Adipocyte (in vitro differentiated cells): ENCODE results near the gene SPSB4.

Experiments used
- DNase-seq: peaks from one replicate; pipeline ENCODE4 v3.0.0-alpha.2; 2015; ENCODE audit warnings: low read depth
- H3K27me3 ChIP-seq: replicated peaks from 2 replicates; pipeline ENCODE4 v1.7.0; 2013; ENCODE audit warnings: mild to moderate bottlenecking, low read length, moderate library complexity; ENCODE audit not compliant: control insufficient read depth, insufficient read depth
- H3K36me3 ChIP-seq: 2 replicates; pipeline ENCODE4 v1.7.0; 2013; ENCODE audit warnings: low read length, mild to moderate bottlenecking, moderate library complexity; ENCODE audit not compliant: control insufficient read depth, insufficient read depth, severe bottlenecking
- H3K4me1 ChIP-seq: 2 replicates; pipeline ENCODE4 v1.7.0; 2013; ENCODE audit warnings: mild to moderate bottlenecking, low read length, moderate library complexity; ENCODE audit not compliant: control insufficient read depth, insufficient read depth
- H3K4me3 ChIP-seq: 2 replicates; pipeline ENCODE4 v1.7.0; 2013; ENCODE audit warnings: mild to moderate bottlenecking, low read length, moderate library complexity
- H3K9ac ChIP-seq: 2 replicates; pipeline ENCODE4 v1.7.0; 2013; ENCODE audit warnings: mild to moderate bottlenecking, low read length, moderate library complexity
- H3K9me3 ChIP-seq: 2 replicates; pipeline ENCODE4 v1.7.0; 2013; ENCODE audit warnings: mild to moderate bottlenecking, low read length, moderate library complexity; ENCODE audit not compliant: control insufficient read depth

SPSB4 gene

DNA sequence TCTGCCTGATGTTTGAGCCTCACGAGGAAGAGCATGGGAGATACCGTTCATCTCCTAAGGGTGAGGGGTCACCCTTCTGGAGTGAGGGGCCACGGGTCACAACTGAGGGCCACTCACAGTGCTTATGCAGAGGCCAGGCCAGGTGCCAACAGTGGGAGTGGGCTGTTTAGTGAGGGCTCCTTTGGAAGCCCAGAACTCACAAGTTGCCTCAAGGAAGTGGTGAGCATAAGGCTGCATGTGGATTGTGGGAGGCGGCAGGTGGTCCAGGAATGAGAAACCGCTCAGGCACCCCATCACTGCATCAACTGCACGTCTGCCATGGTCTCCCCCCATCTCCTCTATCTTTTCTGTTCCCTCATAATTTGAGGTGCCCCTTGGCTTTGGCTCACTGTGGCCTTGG lies 26.5 kb downstream of the SPSB4 start:
- H3K36me3 ChIP-seq, result no peaks in the 10 kb centered on the region

DNA sequence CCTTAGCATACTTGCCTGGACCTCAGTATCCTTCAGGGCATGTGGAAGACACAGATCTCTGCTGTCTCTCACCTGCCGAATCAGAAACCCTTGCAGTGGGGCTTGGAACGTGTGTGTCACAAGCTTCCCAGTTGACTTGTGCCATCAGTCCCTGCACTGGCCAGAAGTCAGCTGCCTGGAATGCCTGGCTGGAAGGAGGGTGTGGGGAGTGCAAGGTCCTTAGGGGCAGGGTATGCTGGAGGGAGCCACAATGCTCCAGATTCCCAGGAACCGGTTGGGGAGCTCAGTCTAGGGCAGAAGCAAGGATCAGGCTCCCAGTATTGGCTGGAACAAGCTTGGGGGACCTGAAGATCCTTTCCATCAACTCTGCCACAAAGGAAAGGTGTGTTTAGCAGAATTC lies 27.1 kb downstream of the SPSB4 start:
- Histone ChIP-seq H3K36me3 (no peaks in the 10 kb centered on the region), H3K9ac (no peak overlapping the region), H3K9me3 (no peaks in the 10 kb centered on the region), H3K4me3 (no peak overlapping the region), H3K4me1 (peaks cover 3% of the 10 kb centered on the region), H3K27me3 (peaks cover 4% of the 10 kb centered on the region)
- DNase-seq, result no peak

More for the DNA sequence above, 26.5 kb downstream of the SPSB4 start:
- H3K4me3 ChIP-seq, result peak overlapping the region; percentile 71
- peaks cover 1% of the 10 kb centered on the region for H3K27me3 ChIP-seq
- H3K9me3 ChIP-seq, result no peaks in the 10 kb centered on the region
- H3K9ac ChIP-seq, result no peak overlapping the region
- H3K4me1 ChIP-seq, result peaks cover 3% of the 10 kb centered on the region
- no peak for DNase-seq

- no peak overlapping the region for H3K9ac ChIP-seq
- H3K36me3 ChIP-seq, result no peaks in the 10 kb centered on the region
- no peak overlapping the region for H3K4me3 ChIP-seq
- H3K27me3 ChIP-seq, result peaks cover 4% of the 10 kb centered on the region
- no peak for DNase-seq
- H3K4me1 ChIP-seq, result peaks cover 7% of the 10 kb centered on the region
- H3K9me3 ChIP-seq, result peaks cover 3% of the 10 kb centered on the region
These were observed 29.3 kb downstream of the SPSB4 start for GRCh38 chr3:141080431-141080830.

DNA sequence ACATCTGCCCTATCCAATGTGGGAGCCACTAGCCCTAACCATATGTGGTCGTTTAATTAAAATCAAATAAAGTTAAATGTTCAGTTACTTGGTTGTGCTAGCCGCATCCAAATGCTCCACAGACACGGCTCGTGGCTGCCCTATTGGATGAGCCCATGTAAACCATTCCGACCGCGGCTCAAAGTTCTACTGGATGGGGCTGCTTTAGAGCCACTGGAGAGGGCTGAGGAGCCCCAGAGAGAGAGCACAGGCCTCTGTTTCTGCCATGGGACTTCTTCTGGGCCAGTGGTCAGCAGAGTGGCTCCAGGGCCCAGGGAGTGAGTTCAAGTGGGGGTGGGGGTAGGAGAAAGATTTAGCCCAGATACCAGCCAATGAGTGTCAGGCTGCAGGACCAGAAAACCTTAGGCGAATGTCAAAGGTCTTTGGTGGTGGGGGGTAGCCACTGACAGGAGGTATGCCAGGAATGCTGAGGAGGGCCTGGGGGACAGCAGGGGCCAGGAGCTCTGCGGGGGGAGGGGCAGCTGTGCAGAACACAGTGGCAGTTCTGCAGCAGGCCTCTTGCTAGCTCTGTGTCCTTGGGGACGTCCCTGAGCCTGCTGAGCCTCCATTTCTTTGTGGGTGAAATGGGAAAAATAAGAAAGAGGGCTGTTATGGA lies 30.1 kb downstream of the SPSB4 start:
- peaks cover 10% of the 10 kb centered on the region for H3K27me3 ChIP-seq
- H3K9ac ChIP-seq, result no peak overlapping the region
- H3K9me3 ChIP-seq, result peaks cover 3% of the 10 kb centered on the region
- H3K4me3 ChIP-seq, result no peak overlapping the region
- no peak for DNase-seq
- H3K4me1 ChIP-seq, result peaks cover 7% of the 10 kb centered on the region
- no peaks in the 10 kb centered on the region for H3K36me3 ChIP-seq

- DNase-seq, result no peak
- Histone ChIP-seq H3K9me3 (peaks cover 3% of the 10 kb centered on the region), H3K4me3 (no peak overlapping the region), H3K9ac (no peak overlapping the region), H3K27me3 (peaks cover 11% of the 10 kb centered on the region), H3K36me3 (no peaks in the 10 kb centered on the region), H3K4me1 (peaks cover 7% of the 10 kb centered on the region)
These were observed 30.9 kb downstream of the SPSB4 start for GRCh38 chr3:141082064-141082463.

DNA sequence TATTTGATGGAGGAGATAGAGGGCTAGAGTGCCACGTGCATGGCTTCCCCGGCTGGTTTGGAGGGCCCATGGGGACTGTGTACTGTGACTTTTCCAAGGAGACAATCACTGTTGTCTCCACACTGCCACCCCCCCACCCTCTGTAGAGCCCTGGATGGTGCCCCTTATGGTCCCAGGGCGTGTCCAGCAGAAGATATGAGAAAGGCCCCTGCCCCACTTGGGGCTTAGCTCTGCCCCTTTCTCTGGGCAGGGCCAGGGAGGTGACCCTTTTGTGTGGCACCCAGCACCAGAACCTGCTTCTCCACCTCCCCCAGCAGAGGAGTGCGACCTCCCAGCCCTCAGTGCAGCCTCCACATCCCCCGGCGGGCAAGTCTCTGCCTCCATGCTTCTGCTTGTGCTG lies 32.1 kb downstream of the SPSB4 start:
- no peak overlapping the region for H3K9ac ChIP-seq
- H3K9me3 ChIP-seq, result peaks cover 3% of the 10 kb centered on the region
- H3K4me3 ChIP-seq, result no peak overlapping the region
- H3K4me1 ChIP-seq, result peaks cover 4% of the 10 kb centered on the region
- H3K27me3 ChIP-seq, result peaks cover 16% of the 10 kb centered on the region
- H3K36me3 ChIP-seq, result no peaks in the 10 kb centered on the region
- no peak for DNase-seq

DNA sequence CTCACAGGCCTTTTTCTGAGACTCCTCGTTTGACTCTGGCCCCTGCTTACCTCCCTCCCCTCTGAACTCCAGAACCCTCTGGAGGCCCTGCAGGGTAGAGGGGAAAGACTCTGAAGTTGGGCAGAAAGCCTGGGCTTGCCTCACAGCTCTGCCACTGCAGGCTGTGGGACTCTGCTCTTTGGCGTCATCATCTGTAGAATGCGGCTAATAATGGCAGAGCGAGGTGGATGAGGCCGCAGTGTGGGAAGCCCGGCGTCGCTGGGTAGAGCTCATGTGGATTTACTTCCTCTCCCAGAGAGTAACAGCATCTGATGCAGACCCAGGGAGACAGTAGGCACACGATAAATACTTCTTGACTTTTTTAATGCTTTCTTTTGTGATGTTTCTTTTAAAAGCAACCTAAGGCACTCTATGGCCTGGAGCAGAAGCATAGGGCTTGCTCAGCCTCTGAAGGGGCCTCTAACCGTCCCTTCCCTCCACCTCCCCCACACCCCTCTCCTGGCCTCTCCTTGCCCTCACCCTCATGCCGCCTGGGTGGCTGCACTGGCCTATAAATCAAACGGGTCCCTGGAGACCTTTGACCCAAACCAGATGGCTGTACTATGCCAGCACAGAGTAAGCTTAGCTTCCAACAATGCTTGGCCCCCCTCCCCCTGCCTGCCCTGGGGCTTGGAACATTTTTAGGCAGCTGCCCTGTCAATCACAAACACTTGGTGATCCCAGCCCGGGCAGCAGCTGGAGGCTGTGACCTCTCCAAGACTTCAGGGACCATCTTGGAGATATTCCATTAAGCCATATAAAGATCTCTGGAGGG lies 32.9 kb downstream of the SPSB4 start:
- Histone ChIP-seq H3K36me3 (no peaks in the 10 kb centered on the region), H3K9me3 (peaks cover 3% of the 10 kb centered on the region), H3K4me1 (peaks cover 5% of the 10 kb centered on the region), H3K4me3 (no peak overlapping the region), H3K27me3 (peaks cover 25% of the 10 kb centered on the region), H3K9ac (no peak overlapping the region)
- DNase-seq, result no peak

- H3K9ac ChIP-seq, result no peak overlapping the region
- H3K9me3 ChIP-seq, result peaks cover 3% of the 10 kb centered on the region
- peaks cover 10% of the 10 kb centered on the region for H3K4me1 ChIP-seq
- H3K4me3 ChIP-seq, result no peak overlapping the region
- H3K36me3 ChIP-seq, result no peaks in the 10 kb centered on the region
- peaks cover 32% of the 10 kb centered on the region for H3K27me3 ChIP-seq
- DNase-seq, result no peak
These were observed 34.4 kb downstream of the SPSB4 start for GRCh38 chr3:141085343-141086070.

DNA sequence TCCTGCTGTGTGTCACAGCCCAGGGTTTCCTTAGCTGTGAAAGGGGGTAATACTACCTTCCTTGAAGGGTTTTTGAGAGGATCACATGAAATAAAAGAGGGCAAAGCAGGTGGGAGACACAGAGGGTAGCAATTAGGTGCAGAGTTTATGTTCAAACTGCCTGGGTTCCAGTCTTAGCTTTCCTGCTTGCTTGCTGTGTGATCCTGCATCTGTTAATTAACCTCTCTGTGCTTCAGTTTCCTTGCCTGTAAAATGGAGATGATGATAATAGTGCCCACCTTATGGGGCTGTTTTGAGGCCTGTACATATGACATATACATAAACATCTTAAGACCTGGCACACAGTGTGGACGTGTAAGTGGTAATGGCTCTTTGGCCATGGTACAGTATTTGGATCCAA lies 35.0 kb downstream of the SPSB4 start:
- H3K9ac ChIP-seq, result no peak overlapping the region
- H3K9me3 ChIP-seq, result peaks cover 3% of the 10 kb centered on the region
- DNase-seq, result no peak
- peaks cover 39% of the 10 kb centered on the region for H3K27me3 ChIP-seq
- peaks cover 10% of the 10 kb centered on the region for H3K4me1 ChIP-seq
- no peaks in the 10 kb centered on the region for H3K36me3 ChIP-seq
- H3K4me3 ChIP-seq, result no peak overlapping the region

GRCh38 chr3:141087076-141087777 lies 36.1 kb downstream of the SPSB4 start:
- Histone ChIP-seq H3K9ac (no peak overlapping the region), H3K9me3 (peaks cover 3% of the 10 kb centered on the region), H3K36me3 (no peaks in the 10 kb centered on the region), H3K4me1 (peaks cover 10% of the 10 kb centered on the region), H3K27me3 (peaks cover 49% of the 10 kb centered on the region), H3K4me3 (no peak overlapping the region)
- DNase-seq, result no peak

DNA sequence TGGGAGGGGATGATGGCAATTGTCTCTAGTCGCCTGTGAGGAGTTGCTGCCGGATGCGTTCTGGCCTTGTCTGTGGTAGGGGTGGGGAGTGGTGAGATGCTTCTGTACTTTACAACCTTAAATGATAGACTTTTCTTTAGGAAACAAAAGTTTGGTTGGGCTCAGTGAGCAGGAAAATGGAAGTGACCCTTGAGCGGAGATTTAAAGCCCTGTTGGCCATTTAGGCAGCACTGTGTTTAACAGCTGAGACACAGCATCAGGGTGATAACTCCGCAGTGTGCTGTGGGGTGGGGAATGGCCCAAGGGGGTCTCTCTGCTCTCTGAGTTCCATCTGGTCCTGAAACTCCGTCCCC lies 36.6 kb downstream of the SPSB4 start:
- Histone ChIP-seq H3K9me3 (peaks cover 3% of the 10 kb centered on the region), H3K9ac (no peak overlapping the region), H3K27me3 (peaks cover 50% of the 10 kb centered on the region), H3K4me1 (peaks cover 10% of the 10 kb centered on the region), H3K4me3 (no peak overlapping the region), H3K36me3 (no peaks in the 10 kb centered on the region)
- no peak for DNase-seq
